ENCODE measurements around the gene CPAMD8. TPM values are rescaled to one million over a fixed set of nuclear protein-coding genes. Genes with fewer than 3 reads are reported as not detected.

Gene CPAMD8
- total RNA-seq, 1 experiment from 2014 or later = 1.3 TPM

GRCh38 chr19:16928916-16929315, 97.7 kb downstream of the CPAMD8 start:
- POLR2A ChIA-PET = interaction anchor here (0.7 to 1.4 kb wide), 2 partner anchors 22 to 28 kb away, joined by 3 read pairs; no protein-coding TSS in a partner anchor

GRCh38 chr19:16928351-16928750, 98.3 kb downstream of the CPAMD8 start:
- ChIA-PET CTCF (no interaction called here), POLR2A (interaction anchor here (0.7 to 1.4 kb wide), 2 partner anchors 23 to 29 kb away, joined by 3 read pairs; no protein-coding TSS in a partner anchor)
- intact Hi-C loops (cut with micrococcal nuclease) = no loop called here
- H3K36me3 Mint-ChIP-seq (ENCODE audit: insufficient read depth, unreplicated experiment) = no peaks in the 10 kb centered on the region
- H3K4me1 Mint-ChIP-seq (ENCODE audit: insufficient read depth, unreplicated experiment) = no peaks in the 10 kb centered on the region
- H3K9me3 Mint-ChIP-seq (ENCODE audit: unreplicated experiment) = peaks cover 18% of the 10 kb centered on the region
- no peak for TF ChIP-seq CTCF (IDR thresholded peaks at IDR 0.05; ENCODE audit: unreplicated experiment)
- no TSS peak for BruUV-seq (replicated peaks)
- H3K4me3 Mint-ChIP-seq (ENCODE audit: unreplicated experiment) = no peak overlapping the region
- peaks cover 22% of the 10 kb centered on the region for H3K27me3 Mint-ChIP-seq (ENCODE audit: insufficient read depth, unreplicated experiment)
- no peak overlapping the region for H3K27ac Mint-ChIP-seq (ENCODE audit: low read depth, unreplicated experiment)
- no peak for DNase-seq (ENCODE audit: unreplicated experiment)

More at GRCh38 chr19:16928916-16929315, 97.7 kb downstream of the CPAMD8 start:
- DNase-seq (ENCODE audit: unreplicated experiment) = no peak
- Mint-ChIP-seq H3K36me3 (ENCODE audit: insufficient read depth, unreplicated experiment) (no peaks in the 10 kb centered on the region), H3K4me1 (ENCODE audit: insufficient read depth, unreplicated experiment) (no peaks in the 10 kb centered on the region), H3K27ac (ENCODE audit: low read depth, unreplicated experiment) (no peak overlapping the region), H3K9me3 (ENCODE audit: unreplicated experiment) (peaks cover 18% of the 10 kb centered on the region), H3K4me3 (ENCODE audit: unreplicated experiment) (no peak overlapping the region), H3K27me3 (ENCODE audit: insufficient read depth, unreplicated experiment) (peaks cover 28% of the 10 kb centered on the region)
- CTCF ChIA-PET = no interaction called here
- no peak for TF ChIP-seq CTCF (IDR thresholded peaks at IDR 0.05; ENCODE audit: unreplicated experiment)
- no TSS peak for BruUV-seq (replicated peaks)
- intact Hi-C loops (cut with micrococcal nuclease) = no loop called here

GRCh38 chr19:16927883-16928282, 98.7 kb downstream of the CPAMD8 start:
- no peak overlapping the region for H3K27ac Mint-ChIP-seq (ENCODE audit: low read depth, unreplicated experiment)
- TF ChIP-seq CTCF (IDR thresholded peaks at IDR 0.05; ENCODE audit: unreplicated experiment) = no peak
- POLR2A ChIA-PET = interaction anchor here (0.7 kb wide), 1 partner anchor 23 kb away, joined by 3 read pairs; no protein-coding TSS in a partner anchor
- no peak overlapping the region for H3K4me3 Mint-ChIP-seq (ENCODE audit: unreplicated experiment)
- no peaks in the 10 kb centered on the region for H3K36me3 Mint-ChIP-seq (ENCODE audit: insufficient read depth, unreplicated experiment)
- H3K27me3 Mint-ChIP-seq (ENCODE audit: insufficient read depth, unreplicated experiment) = peaks cover 17% of the 10 kb centered on the region
- peaks cover 18% of the 10 kb centered on the region for H3K9me3 Mint-ChIP-seq (ENCODE audit: unreplicated experiment)
- BruUV-seq (replicated peaks) = no TSS peak
- CTCF ChIA-PET = no interaction called here
- no peak for DNase-seq (ENCODE audit: unreplicated experiment)
- no peaks in the 10 kb centered on the region for H3K4me1 Mint-ChIP-seq (ENCODE audit: insufficient read depth, unreplicated experiment)
- intact Hi-C loops (cut with micrococcal nuclease) = no loop called here

- H3K36me3 Mint-ChIP-seq (ENCODE audit: insufficient read depth, unreplicated experiment) = no peaks in the 10 kb centered on the region
- no peak overlapping the region for H3K4me3 Mint-ChIP-seq (ENCODE audit: unreplicated experiment)
- no peaks in the 10 kb centered on the region for H3K27me3 Mint-ChIP-seq (ENCODE audit: insufficient read depth, unreplicated experiment)
- POLR2A ChIA-PET = no interaction called here
- no peak overlapping the region for H3K27ac Mint-ChIP-seq (ENCODE audit: low read depth, unreplicated experiment)
- DNase-seq (ENCODE audit: unreplicated experiment) = no peak
- H3K4me1 Mint-ChIP-seq (ENCODE audit: insufficient read depth, unreplicated experiment) = peaks cover 9% of the 10 kb centered on the region
- no peak for TF ChIP-seq CTCF (IDR thresholded peaks at IDR 0.05; ENCODE audit: unreplicated experiment)
- intact Hi-C loops (cut with micrococcal nuclease) = no loop called here
- no TSS peak for BruUV-seq (replicated peaks)
- CTCF ChIA-PET = interaction anchor here (0.6 to 1.0 kb wide), 2 partner anchors 130 to 333 kb away, joined by 3 read pairs; no protein-coding TSS in a partner anchor
- peaks cover 18% of the 10 kb centered on the region for H3K9me3 Mint-ChIP-seq (ENCODE audit: unreplicated experiment)
Observed at GRCh38 chr19:16922949-16923348, 103.7 kb downstream of the CPAMD8 start.
